HG03103 (cell line): Measurements from ENCODE around the gene FKBP9.

Experiments used
- ATAC-seq: cut with Tn5 transposase; IDR thresholded peaks from one replicate; pipeline ENCODE4 v1.9.1; 2021; ENCODE audit warnings: low read depth; ENCODE audit not compliant: unreplicated experiment

Gene FKBP9

GRCh38 chr7:33054261-33054964, 97.2 kb downstream of the FKBP9 start:
- no peak for ATAC-seq

DNA sequence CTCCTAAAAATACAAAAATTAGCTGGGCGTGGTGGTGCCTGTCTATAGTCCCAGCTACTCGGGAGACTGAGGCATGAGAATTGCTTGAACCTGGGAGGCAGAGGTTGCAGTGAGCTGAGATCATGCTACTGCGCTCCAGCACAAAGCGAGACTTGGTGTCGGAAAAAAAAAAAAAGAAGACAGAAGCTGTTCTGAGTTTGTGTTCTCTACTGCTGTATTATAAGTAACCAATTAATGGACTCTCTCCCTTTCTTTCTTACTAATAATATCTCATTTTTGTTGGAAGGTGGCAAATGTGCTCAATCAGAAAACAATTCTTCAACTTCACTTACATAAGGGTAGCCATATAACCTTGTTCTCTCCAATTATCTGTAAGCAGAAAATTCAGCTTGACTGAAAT, 97.9 kb downstream of the FKBP9 start:
- no peak for ATAC-seq
